Measurements from ENCODE around the gene ZNF653.

The ZNF653 gene

GRCh38 chr19:11496391-11497163 is 9.1 kb downstream of the ZNF653 start:
- no peaks in the 10 kb centered on the region for H3K79me2 ChIP-seq (ENCODE audit: insufficient read depth, low read length)
- no peak overlapping the region for H2AFZ ChIP-seq (ENCODE audit: low read length)
- no peaks in the 10 kb centered on the region for H3K4me1 ChIP-seq (ENCODE audit: insufficient read depth, low read length, poor library complexity, severe bottlenecking)
- H3K9me2 ChIP-seq (replicated peaks; ENCODE audit: low read depth, low read length) = no peaks in the 10 kb centered on the region
- no peak overlapping the region for H3K4me3 ChIP-seq (ENCODE audit: low read length, poor library complexity, severe bottlenecking)
- H4K20me1 ChIP-seq (ENCODE audit: insufficient read depth, low read length, poor library complexity, severe bottlenecking) = peaks cover 4% of the 10 kb centered on the region
- peaks cover 10% of the 10 kb centered on the region; the same call in 1 of the 2 replicates for H3K36me3 ChIP-seq (ENCODE audit: insufficient read depth, low read length)
- no peaks in the 10 kb centered on the region for H3K9me3 ChIP-seq (ENCODE audit: insufficient read depth, low read depth, low read length)
- H3K27me3 ChIP-seq (ENCODE audit: insufficient read depth, low read length, poor library complexity, severe bottlenecking) = no peaks in the 10 kb centered on the region
- H3K4me2 ChIP-seq (ENCODE audit: low read depth, low read length, poor library complexity, severe bottlenecking) = no peak overlapping the region
- TF ChIP-seq CTCF (conservative IDR thresholded peaks at IDR 0.05; ENCODE audit: low read length) = peak; percentile 86
- no peak for TF ChIP-seq EZH2phosphoT487 (IDR thresholded peaks at IDR 0.05; ENCODE audit: borderline replicate concordance)
- no peak overlapping the region for H3K9ac ChIP-seq (ENCODE audit: low read depth, low read length, poor library complexity, severe bottlenecking)
- no peaks in the 10 kb centered on the region for H3F3A ChIP-seq (ENCODE audit: low read depth)

GRCh38 chr19:11495885-11496284 is 9.8 kb downstream of the ZNF653 start:
- no peak overlapping the region for H2AFZ ChIP-seq (ENCODE audit: low read length)
- H3K4me2 ChIP-seq (ENCODE audit: low read depth, low read length, poor library complexity, severe bottlenecking) = no peak overlapping the region
- H3K9ac ChIP-seq (ENCODE audit: low read depth, low read length, poor library complexity, severe bottlenecking) = no peak overlapping the region
- no peaks in the 10 kb centered on the region for H3K9me3 ChIP-seq (ENCODE audit: insufficient read depth, low read depth, low read length)
- H3K9me2 ChIP-seq (replicated peaks; ENCODE audit: low read depth, low read length) = no peaks in the 10 kb centered on the region
- H3K79me2 ChIP-seq (ENCODE audit: insufficient read depth, low read length) = no peaks in the 10 kb centered on the region
- peaks cover 10% of the 10 kb centered on the region; the same call in 1 of the 2 replicates for H3K36me3 ChIP-seq (ENCODE audit: insufficient read depth, low read length)
- no peak overlapping the region for H3K4me3 ChIP-seq (ENCODE audit: low read length, poor library complexity, severe bottlenecking)
- no peaks in the 10 kb centered on the region for H3K4me1 ChIP-seq (ENCODE audit: insufficient read depth, low read length, poor library complexity, severe bottlenecking)
- no peaks in the 10 kb centered on the region for H3K27me3 ChIP-seq (ENCODE audit: insufficient read depth, low read length, poor library complexity, severe bottlenecking)
- H4K20me1 ChIP-seq (ENCODE audit: insufficient read depth, low read length, poor library complexity, severe bottlenecking) = peaks cover 4% of the 10 kb centered on the region
- no peaks in the 10 kb centered on the region for H3F3A ChIP-seq (ENCODE audit: low read depth)
- no peak for TF ChIP-seq EZH2phosphoT487 (IDR thresholded peaks at IDR 0.05; ENCODE audit: borderline replicate concordance)
- no peak for TF ChIP-seq CTCF (conservative IDR thresholded peaks at IDR 0.05; ENCODE audit: low read length)

- Histone ChIP-seq H3K9ac (ENCODE audit: low read depth, low read length, poor library complexity, severe bottlenecking) (no peak overlapping the region), H4K20me1 (ENCODE audit: insufficient read depth, low read length, poor library complexity, severe bottlenecking) (peaks cover 4% of the 10 kb centered on the region), H3F3A (ENCODE audit: low read depth) (no peaks in the 10 kb centered on the region), H3K4me1 (ENCODE audit: insufficient read depth, low read length, poor library complexity, severe bottlenecking) (no peaks in the 10 kb centered on the region), H3K4me3 (ENCODE audit: low read length, poor library complexity, severe bottlenecking) (no peak overlapping the region), H3K9me3 (ENCODE audit: insufficient read depth, low read depth, low read length) (no peaks in the 10 kb centered on the region), H3K4me2 (ENCODE audit: low read depth, low read length, poor library complexity, severe bottlenecking) (no peak overlapping the region), H3K36me3 (ENCODE audit: insufficient read depth, low read length) (peaks cover 10% of the 10 kb centered on the region; the same call in 1 of the 2 replicates), H3K79me2 (ENCODE audit: insufficient read depth, low read length) (no peaks in the 10 kb centered on the region), H2AFZ (ENCODE audit: low read length) (no peak overlapping the region), H3K9me2 (replicated peaks; ENCODE audit: low read depth, low read length) (no peaks in the 10 kb centered on the region), H3K27me3 (ENCODE audit: insufficient read depth, low read length, poor library complexity, severe bottlenecking) (no peaks in the 10 kb centered on the region)
- TF ChIP-seq EZH2phosphoT487 (IDR thresholded peaks at IDR 0.05; ENCODE audit: borderline replicate concordance) = no peak
Measured at GRCh38 chr19:11495481-11495880, 10.2 kb downstream of the ZNF653 start.

Data from Loucy (cell line).